HL-60 (cell line): ENCODE measurements around the gene L3MBTL3.

Experiments used
- DNase-seq, 2 experiments: peaks; one replicate each; pipeline ENCODE4 v3.0.0-alpha.2; 2010 to 2020; ENCODE audit warnings: low read depth in 1 of 2, low spot score in 1 of 2
- H3K27ac ChIP-seq: fragments of 250-450 bp; sonication (Bioruptor Pico); replicated peaks from 2 replicates; pipeline ENCODE4 v1.5.1; 2020; ENCODE audit warnings: mild to moderate bottlenecking, moderate library complexity
- H3K27me3 ChIP-seq: fragments of 250-450 bp; sonication (Bioruptor Pico); 2 replicates; pipeline ENCODE4 v1.5.1; 2021; ENCODE audit warnings: mild to moderate bottlenecking, moderate library complexity; ENCODE audit not compliant: insufficient read depth, poor library complexity, severe bottlenecking
- H3K4me3 ChIP-seq: replicated peaks from 2 replicates; pipeline ENCODE4 v1.5.1; 2011; ENCODE audit warnings: mild to moderate bottlenecking, control low read depth, low read length; ENCODE audit not compliant: insufficient read depth
- CTCF ChIP-seq: IDR thresholded peaks from one replicate; pipeline ENCODE4 v1.5.1; 2011; ENCODE audit warnings: low read length, control low read depth, inconsistent platforms; ENCODE audit not compliant: insufficient read depth
- GABPA ChIP-seq: IDR thresholded peaks from 2 replicates; pipeline ENCODE4 v1.6.1; 2012; ENCODE audit warnings: low read depth
- POLR2AphosphoS5 ChIP-seq: IDR thresholded peaks from 2 replicates; pipeline ENCODE4 v1.6.1; 2012; ENCODE audit warnings: low read depth
- REST ChIP-seq: IDR thresholded peaks from 2 replicates; pipeline ENCODE4 v1.6.1; 2012; ENCODE audit warnings: low read depth; ENCODE audit not compliant: insufficient replicate concordance
- SPI1 ChIP-seq: IDR thresholded peaks from 2 replicates; pipeline ENCODE4 v1.6.1; 2012; ENCODE audit warnings: low read depth, mild to moderate bottlenecking, borderline replicate concordance

Gene L3MBTL3

GRCh38 chr6:130107710-130108109 lies 89.3 kb downstream of the L3MBTL3 start:
- Histone ChIP-seq H3K4me3 (no peak overlapping the region), H3K27me3 (no peaks in the 10 kb centered on the region), H3K27ac (no peak overlapping the region)
- no peak for TF ChIP-seq CTCF
- no peak for TF ChIP-seq REST
- TF ChIP-seq GABPA, result no peak
- no peak for TF ChIP-seq SPI1
- no peak for TF ChIP-seq POLR2AphosphoS5
- no peak for DNase-seq

GRCh38 chr6:130111031-130111430 lies 92.7 kb downstream of the L3MBTL3 start:
- Histone ChIP-seq H3K27ac (no peak overlapping the region), H3K27me3 (no peaks in the 10 kb centered on the region), H3K4me3 (no peak overlapping the region)
- DNase-seq, result no peak
- no peak for TF ChIP-seq CTCF
- peak; percentile 17 for TF ChIP-seq REST

GRCh38 chr6:130113201-130113710 lies 94.9 kb downstream of the L3MBTL3 start:
- TF ChIP-seq POLR2AphosphoS5 (no peak), REST (no peak), SPI1 (no peak), GABPA (no peak), CTCF (no peak)
- Histone ChIP-seq H3K27ac (no peak overlapping the region), H3K27me3 (no peaks in the 10 kb centered on the region), H3K4me3 (no peak overlapping the region)
- DNase-seq, result no peak
